Effector CD8-positive, alpha-beta T cell (primary cell): Measurements from ENCODE around the gene LPP.

Experiments used
- DNase-seq: peaks from one replicate; lab custom pipeline; 2025; lab: John Stamatoyannopoulos, UW

LPP gene

GRCh38 chr3:188331166-188331565 is 177.2 kb downstream of the LPP start:
- no peak for DNase-seq

DNA sequence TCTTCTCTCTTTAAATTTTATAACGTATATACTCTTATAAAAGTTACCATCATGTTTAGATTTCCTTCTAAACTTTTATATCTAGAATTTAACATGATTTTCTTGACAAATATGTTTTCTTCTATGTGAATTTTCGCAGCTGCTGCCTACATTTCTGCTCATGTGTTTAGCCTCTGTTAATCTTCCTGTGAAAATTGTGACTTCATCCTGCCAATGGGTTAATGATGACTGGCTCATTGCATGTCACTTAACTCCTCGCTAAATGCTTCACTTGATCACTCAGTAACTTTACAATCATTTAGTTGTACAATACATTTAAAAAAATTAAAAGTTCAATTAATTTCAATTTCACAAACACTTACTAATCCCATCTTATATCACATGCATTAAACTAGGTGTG is 178.1 kb downstream of the LPP start:
- no peak for DNase-seq

DNA sequence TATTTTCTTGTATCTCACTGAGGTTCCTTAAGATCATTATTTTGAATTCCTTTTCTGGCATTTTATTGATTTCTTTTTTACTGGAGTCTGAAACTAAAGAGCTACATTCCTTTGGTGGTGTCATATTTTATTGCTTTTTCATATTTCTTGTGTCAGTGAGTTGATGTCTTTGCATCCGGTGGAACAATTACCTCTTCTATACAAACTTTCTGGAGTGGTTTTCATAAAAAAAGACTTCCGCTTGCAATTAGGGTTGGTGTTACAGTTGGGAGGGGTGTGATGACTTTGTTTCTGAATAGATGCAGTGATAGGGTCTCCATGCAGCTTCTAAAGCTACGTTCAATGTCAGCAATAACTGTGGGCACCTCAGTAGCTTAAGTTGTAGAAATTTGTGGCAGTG is 181.7 kb downstream of the LPP start:
- DNase-seq: no peak

DNA sequence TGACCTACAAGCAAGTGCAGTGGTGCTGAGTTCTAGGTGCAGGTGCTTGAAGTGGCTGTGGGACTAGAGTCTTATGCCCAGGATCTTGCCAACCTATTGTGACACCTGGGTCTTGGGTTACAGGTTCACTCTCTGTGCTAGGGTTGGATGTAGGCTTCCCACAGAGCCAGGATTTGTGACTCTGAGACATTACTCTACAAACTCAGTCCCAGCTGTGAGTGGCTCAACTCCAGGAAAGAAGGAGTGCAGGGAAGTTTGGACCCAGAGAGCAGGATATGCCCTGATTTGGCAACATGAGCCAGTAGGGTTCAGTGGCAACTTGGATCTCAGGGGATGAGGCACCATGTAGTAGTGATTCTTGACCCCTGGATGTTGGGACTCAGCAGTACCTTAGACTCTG is 182.2 kb downstream of the LPP start:
- no peak for DNase-seq

GRCh38 chr3:188337232-188337631 is 183.3 kb downstream of the LPP start:
- DNase-seq: no peak

- no peak for DNase-seq
Measured at GRCh38 chr3:188338086-188338485, 184.1 kb downstream of the LPP start.

DNA sequence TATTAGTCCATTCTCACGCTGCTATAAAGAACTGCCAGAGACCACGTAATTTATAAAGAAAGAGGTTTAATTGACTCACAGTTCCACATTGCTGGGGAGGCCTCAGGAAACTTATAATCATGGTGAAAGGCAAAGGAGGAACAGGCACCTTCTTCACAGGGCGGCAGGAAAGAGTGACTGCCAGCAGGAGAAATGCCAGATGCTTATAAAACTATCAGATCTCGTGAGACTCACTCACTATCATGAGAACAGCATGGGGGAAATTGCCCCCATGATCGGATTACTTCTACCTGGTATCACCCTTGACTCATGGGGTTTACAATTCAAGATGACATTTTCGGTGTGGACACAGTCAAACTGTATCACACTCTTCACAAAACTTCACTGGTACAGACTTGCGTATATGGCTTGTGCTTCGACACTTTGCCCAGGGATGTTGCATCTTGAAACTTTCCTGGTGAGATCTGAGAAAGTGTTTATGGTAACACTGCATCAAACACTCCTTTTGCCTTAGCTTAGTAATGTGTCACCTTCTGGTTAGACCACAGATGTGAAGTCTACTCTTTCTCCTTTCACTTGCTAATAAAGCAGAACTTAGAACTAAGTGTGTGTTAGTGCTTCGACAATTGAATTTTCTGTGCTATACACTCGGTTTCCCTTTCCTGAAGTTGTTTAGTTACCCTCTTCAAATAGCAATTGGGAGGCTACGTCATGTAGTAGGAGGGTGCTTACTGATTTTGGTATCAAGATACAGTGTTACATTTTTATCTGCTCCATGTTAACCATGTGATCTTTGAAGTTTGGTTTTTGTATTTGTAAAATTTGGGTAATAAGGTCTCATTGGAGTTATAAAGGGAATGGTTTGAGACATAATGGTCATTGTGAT is 185.7 kb downstream of the LPP start:
- no peak for DNase-seq

DNA sequence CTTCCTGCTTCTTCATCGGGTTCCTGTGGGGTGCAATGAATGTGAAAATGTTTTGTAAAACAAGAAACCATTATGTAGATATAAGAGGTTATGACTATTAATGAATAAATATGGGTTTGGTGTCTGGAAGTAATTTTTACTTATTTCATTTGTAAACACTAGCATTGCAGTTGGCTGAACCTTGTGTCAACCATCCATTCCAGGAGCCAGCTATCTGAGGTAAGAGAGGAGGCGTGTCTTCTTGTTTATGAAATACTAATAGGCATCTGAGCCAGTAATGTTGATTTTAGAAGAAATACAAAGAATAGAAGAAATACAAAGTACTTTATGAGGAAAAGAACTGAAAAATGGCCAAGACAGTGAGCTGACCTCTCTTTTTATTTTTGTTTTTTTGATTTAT is 187.5 kb downstream of the LPP start:
- no peak for DNase-seq

GRCh38 chr3:188342991-188343732 is 189.2 kb downstream of the LPP start:
- DNase-seq: no peak

GRCh38 chr3:188343894-188344293 is 189.9 kb downstream of the LPP start:
- no peak for DNase-seq

GRCh38 chr3:188345223-188345622 is 191.3 kb downstream of the LPP start:
- DNase-seq: no peak

DNA sequence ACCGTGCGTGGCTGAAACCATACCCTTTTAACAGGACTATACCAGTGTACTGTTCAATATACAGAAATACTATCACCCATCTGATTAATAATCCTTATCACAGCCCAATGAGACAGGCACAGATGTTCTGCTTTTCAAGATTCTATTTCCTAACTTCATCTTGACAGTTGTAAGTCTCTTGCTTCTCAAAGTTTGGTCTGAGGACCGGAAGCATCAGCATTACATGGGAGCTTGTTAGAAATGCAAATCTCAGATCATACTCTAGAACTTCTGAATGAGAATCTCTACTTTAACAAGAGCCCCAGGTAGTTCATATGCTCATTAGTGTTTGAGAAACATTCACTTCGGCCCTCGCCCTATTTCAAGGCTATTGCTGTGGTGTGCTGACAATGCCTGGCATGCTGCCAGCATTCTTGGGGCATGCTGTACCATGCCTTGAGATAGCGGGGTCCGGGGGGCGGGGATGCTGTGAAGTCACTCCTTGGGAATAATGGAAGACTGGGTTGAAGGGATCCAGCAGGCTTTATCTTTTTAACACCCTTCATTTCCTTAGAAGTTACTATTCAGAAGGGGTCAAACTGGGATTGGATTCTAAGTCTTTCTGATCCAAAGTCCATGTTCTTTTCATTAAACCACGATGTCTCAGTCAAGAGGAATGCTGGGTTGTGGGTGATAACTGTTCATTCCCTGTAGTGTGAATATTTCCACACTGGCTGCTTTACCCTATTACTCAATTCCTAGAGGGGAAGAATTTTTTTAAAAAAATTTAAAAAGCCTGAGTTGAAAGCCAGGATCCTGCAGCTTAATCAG is 194.7 kb downstream of the LPP start:
- DNase-seq: no peak

DNA sequence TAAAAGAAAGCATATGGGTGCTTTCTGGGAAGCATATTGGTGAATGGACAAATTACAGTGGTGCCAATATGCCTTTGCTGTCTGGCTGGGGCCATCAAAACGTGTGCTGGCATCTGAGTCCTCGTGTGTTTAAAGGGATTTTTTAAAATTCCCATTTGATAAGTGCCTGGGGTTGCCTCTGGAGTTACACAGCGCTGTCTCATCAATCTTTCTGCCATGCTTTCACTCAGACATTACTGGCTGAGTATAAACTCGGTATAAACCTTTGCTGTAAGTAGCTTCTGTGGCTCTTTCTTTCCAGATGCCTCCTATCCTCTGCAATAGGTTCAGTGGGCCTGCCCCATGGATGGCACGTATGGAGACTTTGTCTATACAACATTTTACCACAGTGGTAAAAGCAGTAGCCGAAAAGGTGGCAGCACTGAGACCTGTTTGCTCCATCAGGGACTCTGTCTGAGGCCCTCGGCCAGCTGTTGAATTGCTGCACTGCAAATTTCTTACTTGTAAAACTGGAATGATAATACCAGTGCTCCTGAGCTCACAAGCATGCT is 195.5 kb downstream of the LPP start:
- no peak for DNase-seq

- DNase-seq: no peak
Measured at GRCh38 chr3:188349933-188350332, 196.0 kb downstream of the LPP start.

GRCh38 chr3:188350961-188351360 is 197.0 kb downstream of the LPP start:
- no peak for DNase-seq

GRCh38 chr3:188351648-188352047 is 197.7 kb downstream of the LPP start:
- no peak for DNase-seq

DNA sequence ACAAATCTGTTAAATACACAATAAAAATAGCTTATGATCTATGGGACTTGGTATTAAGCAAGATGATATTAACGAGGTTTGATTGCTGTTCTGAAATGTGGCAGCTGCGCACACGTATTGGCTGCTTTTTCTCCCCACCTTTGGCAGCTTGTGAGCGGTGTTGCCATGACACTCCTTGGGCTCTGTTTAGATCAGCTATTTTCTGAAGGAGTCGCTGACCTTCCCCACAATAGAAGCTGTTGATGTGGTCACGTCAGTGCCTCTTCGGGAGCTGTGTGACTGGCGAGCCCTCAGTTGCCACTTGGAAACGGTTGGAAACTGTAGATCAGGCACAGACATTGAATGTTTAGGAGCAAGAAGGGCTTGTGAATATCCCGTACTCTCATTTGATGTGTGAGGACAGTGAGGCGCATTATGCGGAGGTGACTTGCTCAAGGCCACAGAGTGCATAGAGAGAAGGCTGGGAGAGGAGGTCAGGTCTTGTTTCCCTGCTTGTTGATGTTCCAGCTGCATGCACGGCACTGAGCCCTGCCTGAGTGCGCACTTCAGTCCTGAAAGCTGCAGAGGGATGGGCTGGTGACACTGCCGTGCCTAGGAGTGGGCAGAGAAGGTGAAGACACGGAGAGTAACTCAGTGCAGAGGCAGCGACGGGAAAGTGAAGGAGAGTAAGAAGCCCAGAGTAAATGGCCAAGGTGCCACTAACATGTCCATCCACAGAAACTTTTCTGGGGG is 198.4 kb downstream of the LPP start:
- DNase-seq: no peak

DNA sequence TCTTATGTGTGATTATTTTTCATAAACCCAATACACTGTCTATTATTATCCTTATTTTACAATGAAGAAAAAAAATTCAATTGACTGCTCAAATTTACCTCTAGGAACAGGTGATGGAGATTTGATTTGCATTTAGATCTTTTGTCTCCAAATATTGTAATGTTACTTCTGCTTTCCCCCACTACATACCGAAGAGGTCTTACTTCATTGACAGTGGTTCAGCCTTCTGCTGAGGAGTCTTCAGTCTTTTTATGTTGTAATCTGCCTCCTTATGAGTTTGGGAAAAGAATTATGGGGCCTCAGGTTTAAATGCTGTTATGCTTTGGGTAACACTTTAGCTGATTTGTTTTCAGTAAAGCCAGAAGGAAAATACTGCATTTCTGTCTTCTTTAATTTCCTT is 199.5 kb downstream of the LPP start:
- DNase-seq: no peak

GRCh38 chr3:188358787-188359493 is 205.0 kb downstream of the LPP start:
- no peak for DNase-seq

DNA sequence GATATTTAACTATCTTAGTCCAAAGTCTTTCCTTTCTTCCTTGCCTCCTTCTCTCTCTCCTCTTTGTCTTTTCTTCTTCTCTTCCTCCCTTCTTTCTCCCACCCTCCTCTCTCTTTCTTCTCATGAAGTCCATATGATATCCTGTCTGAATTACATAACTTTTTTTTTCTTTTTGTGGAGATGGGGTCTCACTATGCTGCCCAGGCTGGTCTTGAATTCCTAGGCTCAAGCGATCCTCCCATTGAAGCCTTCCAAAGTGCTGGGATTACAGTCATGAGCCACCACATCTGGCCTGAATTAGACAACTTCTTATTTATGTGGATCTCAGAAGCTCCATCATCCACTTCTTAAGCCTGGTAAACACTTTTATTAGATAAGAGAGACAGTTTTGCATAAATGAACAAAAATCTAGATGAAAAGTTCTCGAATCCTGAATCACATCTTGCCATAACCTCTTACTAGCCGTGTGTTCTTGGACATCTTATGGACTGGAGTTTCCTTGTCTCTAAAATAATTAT is 206.5 kb downstream of the LPP start:
- no peak for DNase-seq

GRCh38 chr3:188361888-188362287 is 207.9 kb downstream of the LPP start:
- DNase-seq: no peak
